ENCODE data around the gene DNAH14. TPM values are rescaled to one million over a fixed set of nuclear protein-coding genes. Genes with fewer than 3 reads are reported as not detected.
"Not testable (repeated sequence)": the region's sequence is repeated elsewhere in the genome, so short reads cannot be mapped to it uniquely, and the experiment has no call there.

Gene DNAH14
- total and polyA plus RNA-seq, 4 donors: 2.7 to 19.8 (median 9.6) TPM

DNA sequence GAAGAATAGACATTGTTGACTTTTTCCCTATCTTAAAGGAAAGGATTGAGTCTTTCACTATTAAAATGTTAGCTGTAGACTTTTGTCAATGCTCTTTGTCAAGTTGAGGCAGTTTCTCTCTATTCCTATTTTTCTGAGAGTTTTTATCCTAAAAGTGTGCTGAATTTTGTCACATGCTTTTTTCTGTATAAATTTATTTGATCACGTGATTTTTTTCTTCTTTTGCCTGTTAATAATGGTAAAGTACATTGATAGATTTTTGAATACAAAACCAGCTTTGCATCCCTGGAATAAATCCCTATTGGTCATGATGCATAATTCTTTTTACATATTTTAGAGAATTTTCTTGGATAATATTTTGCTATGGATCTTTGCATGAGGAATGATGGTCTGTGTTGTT is 60.1 kb downstream of the DNAH14 start:
- no peak for DNase-seq (ENCODE audit: low spot score)
- H3K27me3 ChIP-seq (ENCODE audit: control insufficient read depth in 4 of 4, insufficient read depth in 4 of 4, low read length in 3 of 4): no peaks in the 10 kb centered on the region
- H3K4me1 ChIP-seq (ENCODE audit: control insufficient read depth in 4 of 4, insufficient read depth in 4 of 4, low read length in 3 of 4): no peaks in the 10 kb centered on the region
- no peaks in the 10 kb centered on the region for H3K9me3 ChIP-seq (ENCODE audit: control insufficient read depth in 4 of 4, low read length in 3 of 4)
- no peak overlapping the region for H3K27ac ChIP-seq (ENCODE audit: low read depth in 1 of 2, low read length in 2 of 2)
- TF ChIP-seq SP1 (IDR thresholded peaks at IDR 0.05): no peak
- TF ChIP-seq, protein P1, sequence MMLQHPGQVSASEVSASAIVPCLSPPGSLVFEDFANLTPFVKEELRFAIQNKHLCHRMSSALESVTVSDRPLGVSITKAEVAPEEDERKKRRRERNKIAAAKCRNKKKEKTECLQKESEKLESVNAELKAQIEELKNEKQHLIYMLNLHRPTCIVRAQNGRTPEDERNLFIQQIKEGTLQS (IDR thresholded peaks at IDR 0.05): no peak
- TF ChIP-seq YY1 (IDR thresholded peaks at IDR 0.05): no peak
- no peak for TF ChIP-seq NR2F2 (IDR thresholded peaks at IDR 0.05)
- TF ChIP-seq JUND (IDR thresholded peaks at IDR 0.05): no peak
- no peak for TF ChIP-seq FOXA1 (IDR thresholded peaks at IDR 0.05)
- no peak for TF ChIP-seq RAD21 (IDR thresholded peaks at IDR 0.05)
- TF ChIP-seq, protein P2, sequence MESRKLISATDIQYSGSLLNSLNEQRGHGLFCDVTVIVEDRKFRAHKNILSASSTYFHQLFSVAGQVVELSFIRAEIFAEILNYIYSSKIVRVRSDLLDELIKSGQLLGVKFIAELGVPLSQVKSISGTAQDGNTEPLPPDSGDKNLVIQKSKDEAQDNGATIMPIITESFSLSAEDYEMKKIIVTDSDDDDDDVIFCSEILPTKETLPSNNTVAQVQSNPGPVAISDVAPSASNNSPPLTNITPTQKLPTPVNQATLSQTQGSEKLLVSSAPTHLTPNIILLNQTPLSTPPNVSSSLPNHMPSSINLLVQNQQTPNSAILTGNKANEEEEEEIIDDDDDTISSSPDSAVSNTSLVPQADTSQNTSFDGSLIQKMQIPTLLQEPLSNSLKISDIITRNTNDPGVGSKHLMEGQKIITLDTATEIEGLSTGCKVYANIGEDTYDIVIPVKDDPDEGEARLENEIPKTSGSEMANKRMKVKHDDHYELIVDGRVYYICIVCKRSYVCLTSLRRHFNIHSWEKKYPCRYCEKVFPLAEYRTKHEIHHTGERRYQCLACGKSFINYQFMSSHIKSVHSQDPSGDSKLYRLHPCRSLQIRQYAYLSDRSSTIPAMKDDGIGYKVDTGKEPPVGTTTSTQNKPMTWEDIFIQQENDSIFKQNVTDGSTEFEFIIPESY (IDR thresholded peaks at IDR 0.05): no peak
- no peak overlapping the region for H3K4me3 ChIP-seq (ENCODE audit: low read depth in 1 of 3, low read length in 3 of 3)
- no peaks in the 10 kb centered on the region for H3K36me3 ChIP-seq (ENCODE audit: control insufficient read depth in 4 of 4, insufficient read depth in 3 of 4, low read depth in 1 of 4, low read length in 3 of 4)
- no peak overlapping the region for H3K9ac ChIP-seq (ENCODE audit: low read depth in 1 of 2, low read length in 2 of 2)
- WGBS: 83% methylated on average over 1 of the region's 1 CpG

DNA sequence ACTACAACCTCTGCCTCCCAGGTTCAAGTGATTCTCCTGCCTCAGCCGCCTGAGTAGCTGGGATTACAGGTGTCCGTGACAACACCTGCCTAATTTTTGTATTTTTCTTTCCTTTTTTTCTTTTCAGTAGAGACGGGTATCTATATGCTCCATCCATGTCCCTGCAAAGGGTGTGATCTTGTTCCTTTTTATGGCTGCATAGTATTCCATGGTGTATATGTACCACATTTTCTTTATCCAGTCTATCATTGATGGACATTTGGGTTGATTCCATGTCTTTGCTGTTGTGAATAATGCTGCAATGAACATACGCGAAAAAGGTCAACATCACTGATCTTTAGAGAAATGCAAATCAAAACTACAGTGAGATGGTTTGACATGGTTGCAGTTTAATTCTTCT is 62.1 kb downstream of the DNAH14 start:
- H3K36me3 ChIP-seq (ENCODE audit: control insufficient read depth in 4 of 4, insufficient read depth in 3 of 4, low read depth in 1 of 4, low read length in 3 of 4); H3K9me3 ChIP-seq (ENCODE audit: control insufficient read depth in 4 of 4, low read length in 3 of 4); H3K9ac ChIP-seq (ENCODE audit: low read depth in 1 of 2, low read length in 2 of 2); H3K4me3 ChIP-seq (ENCODE audit: low read depth in 1 of 3, low read length in 3 of 3); H3K4me1 ChIP-seq (ENCODE audit: control insufficient read depth in 4 of 4, insufficient read depth in 4 of 4, low read length in 3 of 4); H3K27me3 ChIP-seq (ENCODE audit: control insufficient read depth in 4 of 4, insufficient read depth in 4 of 4, low read length in 3 of 4); DNase-seq (ENCODE audit: low spot score); H3K27ac ChIP-seq (ENCODE audit: low read depth in 1 of 2, low read length in 2 of 2): not testable (repeated sequence)
- 96% methylated on average over 5 of the region's 5 CpGs for WGBS

DNA sequence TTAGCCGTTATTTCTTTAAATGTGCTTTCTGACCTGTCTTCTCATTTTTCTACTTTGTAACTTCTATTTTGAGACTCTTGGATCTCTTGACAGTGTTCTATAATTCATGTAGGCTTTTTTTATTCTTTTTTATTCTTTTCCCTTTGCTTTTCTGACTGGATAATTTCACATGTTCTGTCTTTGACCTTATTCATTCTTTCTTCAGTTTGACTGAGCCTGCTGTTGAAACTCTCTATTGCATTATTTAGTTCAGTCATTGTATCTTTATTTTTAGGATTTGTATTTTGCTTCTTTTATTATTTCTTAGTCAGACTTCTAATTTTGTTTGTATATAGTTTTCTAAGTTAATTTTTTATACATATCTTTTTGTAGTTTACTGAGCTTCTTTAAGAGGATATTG is 66.1 kb downstream of the DNAH14 start:
- Histone ChIP-seq H3K36me3 (ENCODE audit: control insufficient read depth in 4 of 4, insufficient read depth in 3 of 4, low read depth in 1 of 4, low read length in 3 of 4) (no peaks in the 10 kb centered on the region), H3K9ac (ENCODE audit: low read depth in 1 of 2, low read length in 2 of 2) (no peak overlapping the region), H3K4me1 (ENCODE audit: control insufficient read depth in 4 of 4, insufficient read depth in 4 of 4, low read length in 3 of 4) (no peaks in the 10 kb centered on the region), H3K27me3 (ENCODE audit: control insufficient read depth in 4 of 4, insufficient read depth in 4 of 4, low read length in 3 of 4) (no peaks in the 10 kb centered on the region), H3K9me3 (ENCODE audit: control insufficient read depth in 4 of 4, low read length in 3 of 4) (no peaks in the 10 kb centered on the region), H3K27ac (ENCODE audit: low read depth in 1 of 2, low read length in 2 of 2) (no peak overlapping the region), H3K4me3 (ENCODE audit: low read depth in 1 of 3, low read length in 3 of 3) (no peak overlapping the region)
- 89% methylated on average over 1 of the region's 1 CpG for WGBS
- no peak for DNase-seq (ENCODE audit: low spot score)
- TF ChIP-seq GABPA (IDR thresholded peaks at IDR 0.05 in 1 of 2, conservative IDR thresholded peaks at IDR 0.05 in 1 of 2): no peak
- TF ChIP-seq NR2F2 (IDR thresholded peaks at IDR 0.05): no peak
- TF ChIP-seq, protein P3, sequence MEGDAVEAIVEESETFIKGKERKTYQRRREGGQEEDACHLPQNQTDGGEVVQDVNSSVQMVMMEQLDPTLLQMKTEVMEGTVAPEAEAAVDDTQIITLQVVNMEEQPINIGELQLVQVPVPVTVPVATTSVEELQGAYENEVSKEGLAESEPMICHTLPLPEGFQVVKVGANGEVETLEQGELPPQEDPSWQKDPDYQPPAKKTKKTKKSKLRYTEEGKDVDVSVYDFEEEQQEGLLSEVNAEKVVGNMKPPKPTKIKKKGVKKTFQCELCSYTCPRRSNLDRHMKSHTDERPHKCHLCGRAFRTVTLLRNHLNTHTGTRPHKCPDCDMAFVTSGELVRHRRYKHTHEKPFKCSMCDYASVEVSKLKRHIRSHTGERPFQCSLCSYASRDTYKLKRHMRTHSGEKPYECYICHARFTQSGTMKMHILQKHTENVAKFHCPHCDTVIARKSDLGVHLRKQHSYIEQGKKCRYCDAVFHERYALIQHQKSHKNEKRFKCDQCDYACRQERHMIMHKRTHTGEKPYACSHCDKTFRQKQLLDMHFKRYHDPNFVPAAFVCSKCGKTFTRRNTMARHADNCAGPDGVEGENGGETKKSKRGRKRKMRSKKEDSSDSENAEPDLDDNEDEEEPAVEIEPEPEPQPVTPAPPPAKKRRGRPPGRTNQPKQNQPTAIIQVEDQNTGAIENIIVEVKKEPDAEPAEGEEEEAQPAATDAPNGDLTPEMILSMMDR (IDR thresholded peaks at IDR 0.05; ENCODE audit: low read depth, low read length, missing input control): no peak
- no peak for TF ChIP-seq SP1 (IDR thresholded peaks at IDR 0.05)
- TF ChIP-seq, protein P1 (IDR thresholded peaks at IDR 0.05): no peak
- TF ChIP-seq TAF1 (conservative IDR thresholded peaks at IDR 0.05): no peak
- TF ChIP-seq YY1 (IDR thresholded peaks at IDR 0.05): no peak
- TF ChIP-seq HNF4G (IDR thresholded peaks at IDR 0.05): no peak
- no peak for TF ChIP-seq FOXA1 (IDR thresholded peaks at IDR 0.05)
- TF ChIP-seq JUND (IDR thresholded peaks at IDR 0.05): no peak
- TF ChIP-seq, protein P4, sequence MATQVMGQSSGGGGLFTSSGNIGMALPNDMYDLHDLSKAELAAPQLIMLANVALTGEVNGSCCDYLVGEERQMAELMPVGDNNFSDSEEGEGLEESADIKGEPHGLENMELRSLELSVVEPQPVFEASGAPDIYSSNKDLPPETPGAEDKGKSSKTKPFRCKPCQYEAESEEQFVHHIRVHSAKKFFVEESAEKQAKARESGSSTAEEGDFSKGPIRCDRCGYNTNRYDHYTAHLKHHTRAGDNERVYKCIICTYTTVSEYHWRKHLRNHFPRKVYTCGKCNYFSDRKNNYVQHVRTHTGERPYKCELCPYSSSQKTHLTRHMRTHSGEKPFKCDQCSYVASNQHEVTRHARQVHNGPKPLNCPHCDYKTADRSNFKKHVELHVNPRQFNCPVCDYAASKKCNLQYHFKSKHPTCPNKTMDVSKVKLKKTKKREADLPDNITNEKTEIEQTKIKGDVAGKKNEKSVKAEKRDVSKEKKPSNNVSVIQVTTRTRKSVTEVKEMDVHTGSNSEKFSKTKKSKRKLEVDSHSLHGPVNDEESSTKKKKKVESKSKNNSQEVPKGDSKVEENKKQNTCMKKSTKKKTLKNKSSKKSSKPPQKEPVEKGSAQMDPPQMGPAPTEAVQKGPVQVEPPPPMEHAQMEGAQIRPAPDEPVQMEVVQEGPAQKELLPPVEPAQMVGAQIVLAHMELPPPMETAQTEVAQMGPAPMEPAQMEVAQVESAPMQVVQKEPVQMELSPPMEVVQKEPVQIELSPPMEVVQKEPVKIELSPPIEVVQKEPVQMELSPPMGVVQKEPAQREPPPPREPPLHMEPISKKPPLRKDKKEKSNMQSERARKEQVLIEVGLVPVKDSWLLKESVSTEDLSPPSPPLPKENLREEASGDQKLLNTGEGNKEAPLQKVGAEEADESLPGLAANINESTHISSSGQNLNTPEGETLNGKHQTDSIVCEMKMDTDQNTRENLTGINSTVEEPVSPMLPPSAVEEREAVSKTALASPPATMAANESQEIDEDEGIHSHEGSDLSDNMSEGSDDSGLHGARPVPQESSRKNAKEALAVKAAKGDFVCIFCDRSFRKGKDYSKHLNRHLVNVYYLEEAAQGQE (IDR thresholded peaks at IDR 0.05): no peak
- TF ChIP-seq EGR1 (IDR thresholded peaks at IDR 0.05; ENCODE audit: low read depth in 2 of 2): no peak
- no peak for TF ChIP-seq HNF4A (conservative IDR thresholded peaks at IDR 0.05)
- TF ChIP-seq, protein P2 (IDR thresholded peaks at IDR 0.05): no peak
- TF ChIP-seq, protein P5, sequence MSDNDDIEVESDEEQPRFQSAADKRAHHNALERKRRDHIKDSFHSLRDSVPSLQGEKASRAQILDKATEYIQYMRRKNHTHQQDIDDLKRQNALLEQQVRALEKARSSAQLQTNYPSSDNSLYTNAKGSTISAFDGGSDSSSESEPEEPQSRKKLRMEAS (IDR thresholded peaks at IDR 0.05): no peak
